Measurements from ENCODE around the gene ALPI.

- TF ChIP-seq CTCF (conservative IDR thresholded peaks at IDR 0.05) = no peak
- no peak for TF ChIP-seq EZH2 (IDR thresholded peaks at IDR 0.05; ENCODE audit: low read depth)
Measured at GRCh38 chr2:232501331-232501771, 45.4 kb downstream of the ALPI start.

Data from PC-9 (cell line).